ENCODE results near the gene TAMALIN. TPM values are rescaled to one million over a fixed set of nuclear protein-coding genes. Genes with fewer than 3 reads are reported as not detected.

TAMALIN gene
- polyA plus RNA-seq (2013, experiment 1 of 2): 0.95 TPM
- polyA plus RNA-seq (2013, experiment 2 of 2): 0.91 TPM

GRCh38 chr12:52006726-52007157 lies at the start of gene TAMALIN:
TAMALIN (plus strand) TSS chr12:52006946; CDS start chr12:52007020, 74 bp downstream.
- H3K27ac ChIP-seq (ENCODE audit: low read depth, low read length): no peak within 1 kb of the TSS
- WGBS (ENCODE audit: extremely low coverage, insufficient coverage, low lambda C conversion rate): no CpG with 5 or more reads among the region's 60 CpGs

DNA sequence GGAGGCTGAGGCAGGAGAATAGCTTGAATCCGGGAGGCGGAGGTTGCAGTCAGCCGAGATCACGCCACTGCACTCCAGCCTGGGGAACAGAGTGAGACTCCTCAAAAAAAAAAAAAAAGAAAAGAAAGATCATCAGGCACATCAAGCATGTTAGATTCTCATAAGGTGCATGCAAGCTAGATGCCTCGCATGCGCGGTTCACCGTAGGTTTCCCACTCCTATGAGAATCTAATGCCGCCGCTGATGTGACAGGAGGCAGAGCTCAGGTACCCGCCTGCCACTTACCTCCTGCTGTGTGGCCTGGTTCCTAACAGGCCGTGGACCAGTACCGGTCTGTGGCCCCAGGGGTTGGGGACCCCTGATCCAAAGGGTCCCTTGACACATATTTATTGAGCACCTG lies 48.2 kb upstream of the TAMALIN start:
- Histone ChIP-seq H3K56ac (ENCODE audit: low read length) (no peak overlapping the region), H3K23ac (ENCODE audit: low read length) (no peak overlapping the region), H3K4me3 (ENCODE audit: low read length) (no peak overlapping the region), H3K4me2 (ENCODE audit: low read length) (no peak overlapping the region), H3K27ac (ENCODE audit: low read depth, low read length) (no peak overlapping the region), H4K5ac (ENCODE audit: low read length) (no peak overlapping the region), H2BK5ac (ENCODE audit: low read length) (no peak overlapping the region), H3K9ac (ENCODE audit: low read length) (no peak overlapping the region), H3K18ac (ENCODE audit: low read length) (no peak overlapping the region), H3K4ac (ENCODE audit: low read depth, low read length) (no peak overlapping the region), H3K79me1 (ENCODE audit: low read length) (peaks cover 30% of the 10 kb centered on the region), H3K79me2 (ENCODE audit: control insufficient read depth, insufficient read depth, low read length) (peaks cover 22% of the 10 kb centered on the region), H3K4me1 (ENCODE audit: control insufficient read depth, low read depth, low read length) (peaks cover 2% of the 10 kb centered on the region), H2BK15ac (replicated peaks; ENCODE audit: low read depth) (no peak overlapping the region), H2AK5ac (ENCODE audit: low read length) (no peak overlapping the region), H4K8ac (ENCODE audit: low read depth, low read length) (no peak overlapping the region), H3K36me3 (ENCODE audit: control insufficient read depth, insufficient read depth, low read length) (no peaks in the 10 kb centered on the region), H3K27me3 (ENCODE audit: insufficient read depth, low read length, poor library complexity) (no peaks in the 10 kb centered on the region), H2BK120ac (ENCODE audit: low read depth, low read length) (no peak overlapping the region)
- no CpG with 5 or more reads among the region's 13 CpGs for WGBS (ENCODE audit: extremely low coverage, insufficient coverage, low lambda C conversion rate)
- no peak for DNase-seq

More at GRCh38 chr12:52006726-52007157, at the start of gene TAMALIN:
- H3K9ac ChIP-seq (ENCODE audit: low read length): peak within 1 kb of the TSS; percentile 82
- no peak within 1 kb of the TSS for H4K5ac ChIP-seq (ENCODE audit: low read length)
- no peak within 1 kb of the TSS for H2BK15ac ChIP-seq (replicated peaks; ENCODE audit: low read depth)
- no peaks in the 10 kb centered on the region for H3K27me3 ChIP-seq (ENCODE audit: insufficient read depth, low read length, poor library complexity)
- no peak within 1 kb of the TSS for H2AK5ac ChIP-seq (ENCODE audit: low read length)
- no peak within 1 kb of the TSS for H3K4ac ChIP-seq (ENCODE audit: low read depth, low read length)
- DNase-seq: peak; percentile 57
- no peaks in the 10 kb centered on the region for H3K36me3 ChIP-seq (ENCODE audit: control insufficient read depth, insufficient read depth, low read length)
- H4K8ac ChIP-seq (ENCODE audit: low read depth, low read length): no peak within 1 kb of the TSS
- H3K4me2 ChIP-seq (ENCODE audit: low read length): peak within 1 kb of the TSS; percentile 92
- H3K79me2 ChIP-seq (ENCODE audit: control insufficient read depth, insufficient read depth, low read length): no peaks in the 10 kb centered on the region
- peak within 1 kb of the TSS; percentile 91 for H3K56ac ChIP-seq (ENCODE audit: low read length)
- no peak within 1 kb of the TSS for H2BK5ac ChIP-seq (ENCODE audit: low read length)
- H3K4me1 ChIP-seq (ENCODE audit: control insufficient read depth, low read depth, low read length): peaks cover 2% of the 10 kb centered on the region
- H2BK120ac ChIP-seq (ENCODE audit: low read depth, low read length): no peak within 1 kb of the TSS
- peak within 1 kb of the TSS; percentile 35 for H3K18ac ChIP-seq (ENCODE audit: low read length)
- peak within 1 kb of the TSS; percentile 81 for H3K23ac ChIP-seq (ENCODE audit: low read length)
- H3K4me3 ChIP-seq (ENCODE audit: low read length): peak within 1 kb of the TSS; percentile 51
- H3K79me1 ChIP-seq (ENCODE audit: low read length): no peaks in the 10 kb centered on the region

DNA sequence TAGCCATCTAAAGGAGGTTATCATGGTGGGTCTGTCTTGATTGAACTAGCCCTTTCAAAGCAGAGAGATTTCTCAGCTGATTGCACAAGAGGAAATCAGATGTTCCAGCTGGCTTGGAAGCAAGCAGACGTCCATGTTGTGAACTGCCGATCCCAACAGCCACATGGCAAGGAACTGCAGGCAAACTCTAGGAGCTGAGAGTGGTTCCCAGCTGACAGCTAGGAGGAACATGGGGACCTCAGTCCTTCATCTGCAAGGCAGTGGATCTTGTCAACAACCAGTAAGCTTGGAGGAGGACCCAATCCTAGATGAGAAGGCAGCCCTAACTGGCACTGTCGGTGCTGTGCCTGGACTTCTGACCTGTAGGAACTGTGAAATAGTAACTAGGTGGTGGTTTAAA lies 47.5 kb upstream of the TAMALIN start:
- Histone ChIP-seq H3K4me2 (ENCODE audit: low read length) (no peak overlapping the region), H2BK5ac (ENCODE audit: low read length) (no peak overlapping the region), H3K9ac (ENCODE audit: low read length) (no peak overlapping the region), H3K56ac (ENCODE audit: low read length) (no peak overlapping the region), H2BK15ac (replicated peaks; ENCODE audit: low read depth) (no peak overlapping the region), H3K27me3 (ENCODE audit: insufficient read depth, low read length, poor library complexity) (no peaks in the 10 kb centered on the region), H4K5ac (ENCODE audit: low read length) (no peak overlapping the region), H3K79me2 (ENCODE audit: control insufficient read depth, insufficient read depth, low read length) (peaks cover 17% of the 10 kb centered on the region), H3K27ac (ENCODE audit: low read depth, low read length) (no peak overlapping the region), H3K4me1 (ENCODE audit: control insufficient read depth, low read depth, low read length) (peaks cover 2% of the 10 kb centered on the region), H4K8ac (ENCODE audit: low read depth, low read length) (no peak overlapping the region), H3K4me3 (ENCODE audit: low read length) (no peak overlapping the region), H3K23ac (ENCODE audit: low read length) (no peak overlapping the region), H3K36me3 (ENCODE audit: control insufficient read depth, insufficient read depth, low read length) (no peaks in the 10 kb centered on the region), H3K79me1 (ENCODE audit: low read length) (peaks cover 28% of the 10 kb centered on the region), H3K4ac (ENCODE audit: low read depth, low read length) (no peak overlapping the region), H3K18ac (ENCODE audit: low read length) (no peak overlapping the region), H2AK5ac (ENCODE audit: low read length) (no peak overlapping the region), H2BK120ac (ENCODE audit: low read depth, low read length) (no peak overlapping the region)
- no CpG with 5 or more reads among the region's 3 CpGs for WGBS (ENCODE audit: extremely low coverage, insufficient coverage, low lambda C conversion rate)
- no peak for DNase-seq

DNA sequence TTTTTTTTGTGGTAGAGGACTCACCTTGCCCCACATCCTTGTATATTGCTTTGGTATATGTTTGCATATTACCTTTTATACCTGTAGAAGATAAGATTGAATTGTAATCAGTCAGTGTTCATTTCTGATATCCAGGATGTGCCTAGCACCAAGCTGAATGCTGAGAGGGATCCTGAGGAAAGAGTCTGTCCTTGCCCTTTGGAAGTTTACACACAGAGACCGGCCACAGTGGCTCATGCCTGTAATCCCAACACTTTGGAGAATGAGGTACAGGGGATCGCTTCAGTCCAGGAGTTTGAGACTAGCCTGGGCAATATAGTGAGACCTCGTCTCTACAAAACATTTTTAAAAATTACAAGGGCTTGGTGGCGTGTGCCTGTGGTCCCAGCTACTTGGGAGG lies 46.8 kb upstream of the TAMALIN start:
- Histone ChIP-seq H4K5ac (ENCODE audit: low read length) (no peak overlapping the region), H3K23ac (ENCODE audit: low read length) (no peak overlapping the region), H3K36me3 (ENCODE audit: control insufficient read depth, insufficient read depth, low read length) (no peaks in the 10 kb centered on the region), H3K4me2 (ENCODE audit: low read length) (no peak overlapping the region), H3K79me1 (ENCODE audit: low read length) (peaks cover 27% of the 10 kb centered on the region), H3K18ac (ENCODE audit: low read length) (no peak overlapping the region), H3K9ac (ENCODE audit: low read length) (no peak overlapping the region), H2BK15ac (replicated peaks; ENCODE audit: low read depth) (no peak overlapping the region), H2BK5ac (ENCODE audit: low read length) (no peak overlapping the region), H2BK120ac (ENCODE audit: low read depth, low read length) (no peak overlapping the region), H3K27ac (ENCODE audit: low read depth, low read length) (no peak overlapping the region), H2AK5ac (ENCODE audit: low read length) (no peak overlapping the region), H3K4me3 (ENCODE audit: low read length) (no peak overlapping the region), H3K27me3 (ENCODE audit: insufficient read depth, low read length, poor library complexity) (no peaks in the 10 kb centered on the region), H3K4me1 (ENCODE audit: control insufficient read depth, low read depth, low read length) (peaks cover under 1% of the 10 kb centered on the region), H4K8ac (ENCODE audit: low read depth, low read length) (no peak overlapping the region), H3K79me2 (ENCODE audit: control insufficient read depth, insufficient read depth, low read length) (peaks cover 13% of the 10 kb centered on the region), H3K56ac (ENCODE audit: low read length) (no peak overlapping the region), H3K4ac (ENCODE audit: low read depth, low read length) (no peak overlapping the region)
- WGBS (ENCODE audit: extremely low coverage, insufficient coverage, low lambda C conversion rate): no CpG with 5 or more reads among the region's 4 CpGs
- no peak for DNase-seq

DNA sequence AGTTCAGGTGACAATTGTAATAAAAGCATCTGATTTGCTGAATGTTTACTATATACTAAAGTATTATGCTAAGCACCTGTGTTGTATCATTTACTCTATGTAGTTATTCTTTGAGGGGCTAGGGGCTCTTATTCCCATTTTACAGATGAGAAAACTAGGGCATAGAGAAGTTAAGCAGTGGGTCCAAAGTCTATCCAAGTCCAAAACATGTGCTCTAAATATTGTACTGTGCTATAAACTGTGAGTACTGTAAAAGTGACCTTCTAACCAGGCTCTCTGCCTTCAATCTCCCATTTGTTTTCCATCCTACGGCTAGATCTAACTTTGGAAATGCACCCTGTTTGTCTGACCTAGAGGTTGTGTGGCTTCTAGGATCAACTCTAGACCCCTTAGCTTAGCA lies 46.3 kb upstream of the TAMALIN start:
- Histone ChIP-seq H2BK120ac (ENCODE audit: low read depth, low read length) (no peak overlapping the region), H3K9ac (ENCODE audit: low read length) (no peak overlapping the region), H3K4me3 (ENCODE audit: low read length) (no peak overlapping the region), H3K18ac (ENCODE audit: low read length) (no peak overlapping the region), H2BK5ac (ENCODE audit: low read length) (no peak overlapping the region), H3K56ac (ENCODE audit: low read length) (no peak overlapping the region), H4K8ac (ENCODE audit: low read depth, low read length) (no peak overlapping the region), H4K5ac (ENCODE audit: low read length) (no peak overlapping the region), H3K27ac (ENCODE audit: low read depth, low read length) (no peak overlapping the region), H3K4me1 (ENCODE audit: control insufficient read depth, low read depth, low read length) (no peaks in the 10 kb centered on the region), H3K27me3 (ENCODE audit: insufficient read depth, low read length, poor library complexity) (no peaks in the 10 kb centered on the region), H3K79me1 (ENCODE audit: low read length) (peaks cover 25% of the 10 kb centered on the region), H3K4me2 (ENCODE audit: low read length) (no peak overlapping the region), H2BK15ac (replicated peaks; ENCODE audit: low read depth) (no peak overlapping the region), H3K4ac (ENCODE audit: low read depth, low read length) (no peak overlapping the region), H3K23ac (ENCODE audit: low read length) (no peak overlapping the region), H3K36me3 (ENCODE audit: control insufficient read depth, insufficient read depth, low read length) (no peaks in the 10 kb centered on the region), H2AK5ac (ENCODE audit: low read length) (no peak overlapping the region), H3K79me2 (ENCODE audit: control insufficient read depth, insufficient read depth, low read length) (peaks cover 8% of the 10 kb centered on the region)
- no peak for DNase-seq
- no CpG with 5 or more reads among the region's 1 CpG for WGBS (ENCODE audit: extremely low coverage, insufficient coverage, low lambda C conversion rate)

DNA sequence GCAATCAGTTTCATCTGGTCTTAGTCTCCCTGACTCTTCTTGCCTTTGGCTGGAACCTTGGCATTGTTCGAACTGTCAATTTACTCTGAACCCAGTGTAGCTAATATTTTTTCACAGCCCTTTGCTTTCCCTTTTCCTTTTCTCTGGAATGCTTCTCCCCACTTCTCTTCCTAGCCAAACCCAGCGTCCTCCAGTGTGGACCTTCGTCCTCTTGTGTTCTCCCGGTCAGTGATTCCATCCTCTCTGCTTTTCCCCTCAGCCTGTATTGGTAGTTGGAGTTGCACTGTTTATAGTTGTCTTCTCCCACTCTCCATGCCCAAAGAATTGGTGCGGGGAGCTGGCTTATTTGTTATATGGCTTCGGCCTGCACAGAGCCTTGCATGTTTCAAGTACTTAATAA lies 45.9 kb upstream of the TAMALIN start:
- H3K4me3 ChIP-seq (ENCODE audit: low read length): no peak overlapping the region
- H3K18ac ChIP-seq (ENCODE audit: low read length): no peak overlapping the region
- peaks cover 24% of the 10 kb centered on the region for H3K79me1 ChIP-seq (ENCODE audit: low read length)
- H2BK15ac ChIP-seq (replicated peaks; ENCODE audit: low read depth): no peak overlapping the region
- no peak overlapping the region for H3K4ac ChIP-seq (ENCODE audit: low read depth, low read length)
- no peak overlapping the region for H2AK5ac ChIP-seq (ENCODE audit: low read length)
- H3K23ac ChIP-seq (ENCODE audit: low read length): no peak overlapping the region
- no peak overlapping the region for H2BK5ac ChIP-seq (ENCODE audit: low read length)
- H3K4me2 ChIP-seq (ENCODE audit: low read length): no peak overlapping the region
- H2BK120ac ChIP-seq (ENCODE audit: low read depth, low read length): no peak overlapping the region
- H3K36me3 ChIP-seq (ENCODE audit: control insufficient read depth, insufficient read depth, low read length): no peaks in the 10 kb centered on the region
- H3K27ac ChIP-seq (ENCODE audit: low read depth, low read length): no peak overlapping the region
- no CpG with 5 or more reads among the region's 6 CpGs for WGBS (ENCODE audit: extremely low coverage, insufficient coverage, low lambda C conversion rate)
- H3K4me1 ChIP-seq (ENCODE audit: control insufficient read depth, low read depth, low read length): no peaks in the 10 kb centered on the region
- H4K5ac ChIP-seq (ENCODE audit: low read length): no peak overlapping the region
- DNase-seq: no peak
- peaks cover 5% of the 10 kb centered on the region for H3K79me2 ChIP-seq (ENCODE audit: control insufficient read depth, insufficient read depth, low read length)
- no peak overlapping the region for H3K9ac ChIP-seq (ENCODE audit: low read length)
- H3K27me3 ChIP-seq (ENCODE audit: insufficient read depth, low read length, poor library complexity): no peaks in the 10 kb centered on the region
- no peak overlapping the region for H3K56ac ChIP-seq (ENCODE audit: low read length)
- H4K8ac ChIP-seq (ENCODE audit: low read depth, low read length): no peak overlapping the region

Measured in mesendoderm (in vitro differentiated cells).